GM19395 (cell line): ENCODE measurements around the gene RHOT1.
"Not testable (repeated sequence)": the region's sequence is repeated elsewhere in the genome, so short reads cannot be mapped to it uniquely, and the experiment has no call there.

Experiments
- ATAC-seq: cut with Tn5 transposase; IDR thresholded peaks from one replicate; pipeline ENCODE4 v1.9.1; 2021; ENCODE audit warnings: mild to moderate bottlenecking, moderate library complexity; ENCODE audit not compliant: unreplicated experiment

RHOT1 gene

GRCh38 chr17:32158870-32159585 lies 16.7 kb downstream of the RHOT1 start:
- no peak for ATAC-seq

GRCh38 chr17:32159586-32160438 lies 17.5 kb downstream of the RHOT1 start:
- ATAC-seq, result no peak

- no peak for ATAC-seq
Observed at GRCh38 chr17:32160526-32160925, 18.2 kb downstream of the RHOT1 start.

- ATAC-seq, result no peak
Observed at GRCh38 chr17:32161029-32161428, 18.7 kb downstream of the RHOT1 start.

- no peak for ATAC-seq
Observed at GRCh38 chr17:32161506-32162365, 19.4 kb downstream of the RHOT1 start.

- no peak for ATAC-seq
Observed at GRCh38 chr17:32174889-32175288, 32.6 kb downstream of the RHOT1 start.

GRCh38 chr17:32178679-32179078 lies 36.4 kb downstream of the RHOT1 start:
- ATAC-seq, result not testable (repeated sequence)

- ATAC-seq, result not testable (repeated sequence)
Observed at GRCh38 chr17:32179103-32179502, 36.8 kb downstream of the RHOT1 start.

GRCh38 chr17:32179526-32179925 lies 37.2 kb downstream of the RHOT1 start:
- ATAC-seq, result not testable (repeated sequence)

GRCh38 chr17:32180262-32180661 lies 38.0 kb downstream of the RHOT1 start:
- ATAC-seq, result not testable (repeated sequence)

- no peak for ATAC-seq
Observed at GRCh38 chr17:32185875-32186274, 43.6 kb downstream of the RHOT1 start.

GRCh38 chr17:32187271-32187670 lies 45.0 kb downstream of the RHOT1 start:
- ATAC-seq, result no peak

GRCh38 chr17:32189343-32189742 lies 47.0 kb downstream of the RHOT1 start:
- ATAC-seq, result no peak

- no peak for ATAC-seq
Observed at GRCh38 chr17:32191306-32191705, 49.0 kb downstream of the RHOT1 start.

- ATAC-seq, result no peak
Observed at GRCh38 chr17:32192379-32192778, 50.1 kb downstream of the RHOT1 start.

- ATAC-seq, result no peak
Observed at GRCh38 chr17:32197987-32198386, 55.7 kb downstream of the RHOT1 start.

GRCh38 chr17:32206861-32207260 lies 64.6 kb downstream of the RHOT1 start:
- ATAC-seq, result no peak

GRCh38 chr17:32208436-32208835 lies 66.1 kb downstream of the RHOT1 start:
- ATAC-seq, result no peak

GRCh38 chr17:32209608-32210007 lies 67.3 kb downstream of the RHOT1 start:
- no peak for ATAC-seq

GRCh38 chr17:32211671-32212070 lies 69.4 kb downstream of the RHOT1 start:
- no peak for ATAC-seq

GRCh38 chr17:32215696-32216095 lies 73.4 kb downstream of the RHOT1 start:
- ATAC-seq, result no peak
